Renal pelvis (tissue), 4 donors: ENCODE measurements around the gene C1orf74. TPM values are rescaled to one million over a fixed set of nuclear protein-coding genes. Genes with fewer than 3 reads are reported as not detected.
"Not testable (repeated sequence)": the region's sequence is repeated elsewhere in the genome, so short reads cannot be mapped to it uniquely, and the experiment has no call there.

Source experiments
- DNase-seq: peaks from one replicate; pipeline ENCODE4 v3.0.0-alpha.2; 2013
- polyA plus RNA-seq, 3 donors: library from polyadenylated mRNA; unstranded; fragments of 120-200 nt; gene quantifications; one replicate each; pipeline ENCODE4 v1.2.1, GENCODE V29; 2013; ENCODE audit not compliant: insufficient read length in 3 of 3

Gene C1orf74
- polyA plus RNA-seq, 3 donors, result 3.4 to 4.2 (median 3.9) TPM

GRCh38 chr1:209808059-209808581 lies 23.8 kb upstream of the C1orf74 start:
- no peak for DNase-seq

- DNase-seq, result no peak
These were observed 23.1 kb upstream of the C1orf74 start for GRCh38 chr1:209807509-209807908.

- peak; percentile 87 for DNase-seq
These were observed 21.8 kb upstream of the C1orf74 start, which contains the start of gene IRF6 for GRCh38 chr1:209805875-209806760. Gene IRF6, minus strand, starts transcription at chr1:209806142. Its CDS starts 4,729 bp downstream, at chr1:209801413.

GRCh38 chr1:209805341-209805781 lies 21.0 kb upstream of the C1orf74 start:
- DNase-seq, result no peak

GRCh38 chr1:209803568-209803967 lies 19.2 kb upstream of the C1orf74 start:
- no peak for DNase-seq

- no peak for DNase-seq
These were observed 18.4 kb upstream of the C1orf74 start for GRCh38 chr1:209802780-209803152.

- no peak for DNase-seq
These were observed 17.9 kb upstream of the C1orf74 start for GRCh38 chr1:209802117-209802779.

- no peak for DNase-seq
These were observed 16.9 kb upstream of the C1orf74 start for GRCh38 chr1:209800984-209801834.

GRCh38 chr1:209797978-209798639 lies 13.8 kb upstream of the C1orf74 start:
- no peak for DNase-seq

GRCh38 chr1:209793711-209794110 lies 9.4 kb upstream of the C1orf74 start:
- not testable (repeated sequence) for DNase-seq

GRCh38 chr1:209791920-209792319 lies 7.6 kb upstream of the C1orf74 start:
- no peak for DNase-seq

- no peak for DNase-seq
These were observed 6.2 kb upstream of the C1orf74 start for GRCh38 chr1:209790286-209791193.

- DNase-seq, result no peak
These were observed 4.9 kb upstream of the C1orf74 start for GRCh38 chr1:209789245-209789644.

GRCh38 chr1:209787551-209787950 lies 3.2 kb upstream of the C1orf74 start:
- DNase-seq, result no peak

- DNase-seq, result no peak
These were observed 1.8 kb upstream of the C1orf74 start for GRCh38 chr1:209786146-209786545.

GRCh38 chr1:209785592-209785991 lies 1.2 kb upstream of the C1orf74 start:
- no peak for DNase-seq

GRCh38 chr1:209783386-209783785 lies 973 bp downstream of the C1orf74 start:
- no peak for DNase-seq

GRCh38 chr1:209780268-209780667 lies 4.1 kb downstream of the C1orf74 start:
- DNase-seq, result no peak

- DNase-seq, result no peak
These were observed 6.3 kb downstream of the C1orf74 start for GRCh38 chr1:209778102-209778501.

GRCh38 chr1:209777587-209777986 lies 6.8 kb downstream of the C1orf74 start:
- DNase-seq, result no peak
